GM21723 (cell line): ENCODE measurements around the gene TYW1.
"Not testable (repeated sequence)": the region's sequence is repeated elsewhere in the genome, so short reads cannot be mapped to it uniquely, and the experiment has no call there.

Experiments
- ATAC-seq: cut with Tn5 transposase; IDR thresholded peaks from one replicate; pipeline ENCODE4 v1.9.1; 2021; ENCODE audit warnings: mild to moderate bottlenecking, moderate library complexity; ENCODE audit not compliant: unreplicated experiment

TYW1 gene

GRCh38 chr7:67045496-67045995, 48.9 kb downstream of the TYW1 start:
- ATAC-seq, result no peak

GRCh38 chr7:67046819-67047218, 50.2 kb downstream of the TYW1 start:
- not testable (repeated sequence) for ATAC-seq

- ATAC-seq, result not testable (repeated sequence)
Measured at GRCh38 chr7:67049908-67050307, 53.3 kb downstream of the TYW1 start.

- not testable (repeated sequence) for ATAC-seq
Measured at GRCh38 chr7:67052161-67052560, 55.5 kb downstream of the TYW1 start.

GRCh38 chr7:67056683-67057082, 60.0 kb downstream of the TYW1 start:
- no peak for ATAC-seq

GRCh38 chr7:67061321-67061720, 64.7 kb downstream of the TYW1 start:
- not testable (repeated sequence) for ATAC-seq

- ATAC-seq, result not testable (repeated sequence)
Measured at GRCh38 chr7:67062802-67063201, 66.2 kb downstream of the TYW1 start.

GRCh38 chr7:67066950-67067622, 70.5 kb downstream of the TYW1 start:
- ATAC-seq, result peak; percentile 61

GRCh38 chr7:67076120-67076519, 79.5 kb downstream of the TYW1 start:
- not testable (repeated sequence) for ATAC-seq

- not testable (repeated sequence) for ATAC-seq
Measured at GRCh38 chr7:67082880-67083279, 86.2 kb downstream of the TYW1 start.

GRCh38 chr7:67089261-67089660, 92.6 kb downstream of the TYW1 start:
- not testable (repeated sequence) for ATAC-seq

- not testable (repeated sequence) for ATAC-seq
Measured at GRCh38 chr7:67091053-67091452, 94.4 kb downstream of the TYW1 start.

GRCh38 chr7:67098031-67098430, 101.4 kb downstream of the TYW1 start:
- not testable (repeated sequence) for ATAC-seq

- ATAC-seq, result not testable (repeated sequence)
Measured at GRCh38 chr7:67099406-67099805, 102.8 kb downstream of the TYW1 start.

- ATAC-seq, result not testable (repeated sequence)
Measured at GRCh38 chr7:67100038-67100437, 103.4 kb downstream of the TYW1 start.

GRCh38 chr7:67100956-67101361, 104.3 kb downstream of the TYW1 start:
- no peak for ATAC-seq

- ATAC-seq, result not testable (repeated sequence)
Measured at GRCh38 chr7:67104937-67105336, 108.3 kb downstream of the TYW1 start.

- ATAC-seq, result no peak
Measured at GRCh38 chr7:67105377-67105776, 108.7 kb downstream of the TYW1 start.

GRCh38 chr7:67106255-67106654, 109.6 kb downstream of the TYW1 start:
- not testable (repeated sequence) for ATAC-seq

- ATAC-seq, result not testable (repeated sequence)
Measured at GRCh38 chr7:67111342-67111741, 114.7 kb downstream of the TYW1 start.

- ATAC-seq, result not testable (repeated sequence)
Measured at GRCh38 chr7:67114483-67115246, 118.0 kb downstream of the TYW1 start.

- ATAC-seq, result not testable (repeated sequence)
Measured at GRCh38 chr7:67120491-67120890, 123.9 kb downstream of the TYW1 start.
